Measurements from ENCODE around the gene OAT.

The OAT gene

GRCh38 chr10:124359336-124359832 lies 59.3 kb downstream of the OAT start:
- H3K9ac ChIP-seq (ENCODE audit: low read depth, low read length): no peak overlapping the region
- no peak overlapping the region for H3K4me2 ChIP-seq (ENCODE audit: low read length)
- H3K36me3 ChIP-seq (ENCODE audit: insufficient read depth, low read length): no peaks in the 10 kb centered on the region
- peaks cover 4% of the 10 kb centered on the region for H3K9me3 ChIP-seq (replicated peaks; ENCODE audit: low read length)
- peaks cover 10% of the 10 kb centered on the region for H3K4me1 ChIP-seq (ENCODE audit: control insufficient read depth, insufficient read depth, low read length)
- peaks cover 6% of the 10 kb centered on the region for H3K27me3 ChIP-seq (ENCODE audit: control insufficient read depth, insufficient read depth, low read length)
- no peak overlapping the region for H3K4me3 ChIP-seq (ENCODE audit: low read length)

GRCh38 chr10:124357561-124357885 lies 61.2 kb downstream of the OAT start:
- Histone ChIP-seq H3K36me3 (ENCODE audit: insufficient read depth, low read length) (no peaks in the 10 kb centered on the region), H3K9me3 (replicated peaks; ENCODE audit: low read length) (peaks cover 4% of the 10 kb centered on the region), H3K27me3 (ENCODE audit: control insufficient read depth, insufficient read depth, low read length) (peaks cover 2% of the 10 kb centered on the region), H3K9ac (ENCODE audit: low read depth, low read length) (no peak overlapping the region), H3K4me2 (ENCODE audit: low read length) (no peak overlapping the region), H3K4me3 (ENCODE audit: low read length) (no peak overlapping the region), H3K4me1 (ENCODE audit: control insufficient read depth, insufficient read depth, low read length) (peaks cover 10% of the 10 kb centered on the region)

- H3K36me3 ChIP-seq (ENCODE audit: insufficient read depth, low read length): no peaks in the 10 kb centered on the region
- no peaks in the 10 kb centered on the region for H3K27me3 ChIP-seq (ENCODE audit: control insufficient read depth, insufficient read depth, low read length)
- H3K4me3 ChIP-seq (ENCODE audit: low read length): no peak overlapping the region
- H3K9me3 ChIP-seq (replicated peaks; ENCODE audit: low read length): peaks cover 4% of the 10 kb centered on the region
- no peak overlapping the region for H3K4me2 ChIP-seq (ENCODE audit: low read length)
- peaks cover 10% of the 10 kb centered on the region for H3K4me1 ChIP-seq (ENCODE audit: control insufficient read depth, insufficient read depth, low read length)
- H3K9ac ChIP-seq (ENCODE audit: low read depth, low read length): no peak overlapping the region
Measured at GRCh38 chr10:124356701-124357560, 61.8 kb downstream of the OAT start.

GRCh38 chr10:124354411-124355382 lies 64.0 kb downstream of the OAT start:
- Histone ChIP-seq H3K4me1 (ENCODE audit: control insufficient read depth, insufficient read depth, low read length) (peaks cover 10% of the 10 kb centered on the region), H3K4me2 (ENCODE audit: low read length) (peak overlapping the region; percentile 86), H3K36me3 (ENCODE audit: insufficient read depth, low read length) (no peaks in the 10 kb centered on the region), H3K4me3 (ENCODE audit: low read length) (peak overlapping the region; percentile 68), H3K9me3 (replicated peaks; ENCODE audit: low read length) (peaks cover 2% of the 10 kb centered on the region), H3K27me3 (ENCODE audit: control insufficient read depth, insufficient read depth, low read length) (no peaks in the 10 kb centered on the region), H3K9ac (ENCODE audit: low read depth, low read length) (peak overlapping the region; percentile 75)

GRCh38 chr10:124353896-124354295 lies 64.8 kb downstream of the OAT start:
- H3K4me1 ChIP-seq (ENCODE audit: control insufficient read depth, insufficient read depth, low read length): peaks cover 10% of the 10 kb centered on the region
- H3K36me3 ChIP-seq (ENCODE audit: insufficient read depth, low read length): no peaks in the 10 kb centered on the region
- H3K4me2 ChIP-seq (ENCODE audit: low read length): no peak overlapping the region
- no peak overlapping the region for H3K4me3 ChIP-seq (ENCODE audit: low read length)
- H3K9me3 ChIP-seq (replicated peaks; ENCODE audit: low read length): no peaks in the 10 kb centered on the region
- H3K9ac ChIP-seq (ENCODE audit: low read depth, low read length): no peak overlapping the region
- no peaks in the 10 kb centered on the region for H3K27me3 ChIP-seq (ENCODE audit: control insufficient read depth, insufficient read depth, low read length)

GRCh38 chr10:124353091-124353815 lies 65.5 kb downstream of the OAT start:
- Histone ChIP-seq H3K36me3 (ENCODE audit: insufficient read depth, low read length) (no peaks in the 10 kb centered on the region), H3K9ac (ENCODE audit: low read depth, low read length) (no peak overlapping the region), H3K4me2 (ENCODE audit: low read length) (no peak overlapping the region), H3K9me3 (replicated peaks; ENCODE audit: low read length) (no peaks in the 10 kb centered on the region), H3K4me1 (ENCODE audit: control insufficient read depth, insufficient read depth, low read length) (peaks cover 10% of the 10 kb centered on the region), H3K27me3 (ENCODE audit: control insufficient read depth, insufficient read depth, low read length) (no peaks in the 10 kb centered on the region), H3K4me3 (ENCODE audit: low read length) (no peak overlapping the region)

GRCh38 chr10:124351481-124352220 lies 67.1 kb downstream of the OAT start:
- H3K36me3 ChIP-seq (ENCODE audit: insufficient read depth, low read length): no peaks in the 10 kb centered on the region
- no peak overlapping the region for H3K9ac ChIP-seq (ENCODE audit: low read depth, low read length)
- H3K9me3 ChIP-seq (replicated peaks; ENCODE audit: low read length): no peaks in the 10 kb centered on the region
- no peak overlapping the region for H3K4me2 ChIP-seq (ENCODE audit: low read length)
- H3K4me3 ChIP-seq (ENCODE audit: low read length): no peak overlapping the region
- H3K27me3 ChIP-seq (ENCODE audit: control insufficient read depth, insufficient read depth, low read length): no peaks in the 10 kb centered on the region
- H3K4me1 ChIP-seq (ENCODE audit: control insufficient read depth, insufficient read depth, low read length): peaks cover 10% of the 10 kb centered on the region

GRCh38 chr10:124350806-124351205 lies 67.9 kb downstream of the OAT start:
- no peaks in the 10 kb centered on the region for H3K27me3 ChIP-seq (ENCODE audit: control insufficient read depth, insufficient read depth, low read length)
- peaks cover 10% of the 10 kb centered on the region for H3K4me1 ChIP-seq (ENCODE audit: control insufficient read depth, insufficient read depth, low read length)
- H3K4me2 ChIP-seq (ENCODE audit: low read length): no peak overlapping the region
- H3K36me3 ChIP-seq (ENCODE audit: insufficient read depth, low read length): no peaks in the 10 kb centered on the region
- no peak overlapping the region for H3K9ac ChIP-seq (ENCODE audit: low read depth, low read length)
- H3K4me3 ChIP-seq (ENCODE audit: low read length): no peak overlapping the region
- H3K9me3 ChIP-seq (replicated peaks; ENCODE audit: low read length): no peaks in the 10 kb centered on the region

- no peaks in the 10 kb centered on the region for H3K9me3 ChIP-seq (replicated peaks; ENCODE audit: low read length)
- no peaks in the 10 kb centered on the region for H3K36me3 ChIP-seq (ENCODE audit: insufficient read depth, low read length)
- no peak overlapping the region for H3K4me2 ChIP-seq (ENCODE audit: low read length)
- H3K27me3 ChIP-seq (ENCODE audit: control insufficient read depth, insufficient read depth, low read length): no peaks in the 10 kb centered on the region
- H3K4me1 ChIP-seq (ENCODE audit: control insufficient read depth, insufficient read depth, low read length): peaks cover 5% of the 10 kb centered on the region
- H3K9ac ChIP-seq (ENCODE audit: low read depth, low read length): no peak overlapping the region
- H3K4me3 ChIP-seq (ENCODE audit: low read length): no peak overlapping the region
Measured at GRCh38 chr10:124349996-124350280, 68.8 kb downstream of the OAT start.

- Histone ChIP-seq H3K4me3 (ENCODE audit: low read length) (no peak overlapping the region), H3K9me3 (replicated peaks; ENCODE audit: low read length) (no peaks in the 10 kb centered on the region)
Measured at GRCh38 chr10:124349231-124349995, 69.3 kb downstream of the OAT start.

More at GRCh38 chr10:124349231-124349995, 69.3 kb downstream of the OAT start:
- H3K9ac ChIP-seq (ENCODE audit: low read depth, low read length): no peak overlapping the region
- no peaks in the 10 kb centered on the region for H3K27me3 ChIP-seq (ENCODE audit: control insufficient read depth, insufficient read depth, low read length)
- H3K36me3 ChIP-seq (ENCODE audit: insufficient read depth, low read length): no peaks in the 10 kb centered on the region
- no peaks in the 10 kb centered on the region for H3K4me1 ChIP-seq (ENCODE audit: control insufficient read depth, insufficient read depth, low read length)
- no peak overlapping the region for H3K4me2 ChIP-seq (ENCODE audit: low read length)

Data from skeletal muscle satellite cell (primary cell).